Kidney epithelial cell (primary cell): ENCODE results near the gene DENND1C. TPM values are rescaled to one million over a fixed set of nuclear protein-coding genes. Genes with fewer than 3 reads are reported as not detected.

Experiments used
- DNase-seq: peaks from one replicate; pipeline ENCODE4 v3.0.0-alpha.2; 2010; ENCODE audit warnings: low read depth
- H3K27me3 ChIP-seq: 2 replicates; pipeline ENCODE4 v1.6.0; 2011; ENCODE audit warnings: low read length; ENCODE audit not compliant: control insufficient read depth, insufficient read depth
- H3K36me3 ChIP-seq: 2 replicates; pipeline ENCODE4 v1.5.1; 2011; ENCODE audit warnings: low read length; ENCODE audit not compliant: control insufficient read depth, insufficient read depth
- H3K4me3 ChIP-seq: 2 replicates; pipeline ENCODE4 v1.5.1; 2011; ENCODE audit warnings: low read depth, mild to moderate bottlenecking, control low read depth, low read length
- CTCF ChIP-seq: IDR thresholded peaks from 2 replicates; pipeline ENCODE4 v1.5.1; 2011; ENCODE audit warnings: mild to moderate bottlenecking, moderate library complexity, low read length, control low read depth, inconsistent platforms; ENCODE audit not compliant: insufficient read depth, poor library complexity, severe bottlenecking
- total RNA-seq: library from RNA; depleted of rRNA; stranded (reverse); fragments of >200 nt; gene quantifications from 2 replicates; pipeline ENCODE4 v1.2.3, GENCODE V29; 2015

DENND1C gene
- total RNA-seq, 1 donor from 2014 or later, result 4.6 TPM

GRCh38 chr19:6455924-6456323 is 25.7 kb downstream of the DENND1C start:
- no peak for TF ChIP-seq CTCF
- no peaks in the 10 kb centered on the region for H3K27me3 ChIP-seq
- no peak for DNase-seq
- H3K4me3 ChIP-seq, result no peak overlapping the region
- H3K36me3 ChIP-seq, result peaks cover 2% of the 10 kb centered on the region

- H3K4me3 ChIP-seq, result no peak overlapping the region
- TF ChIP-seq CTCF, result no peak
- H3K27me3 ChIP-seq, result no peaks in the 10 kb centered on the region
- peaks cover 2% of the 10 kb centered on the region for H3K36me3 ChIP-seq
- DNase-seq, result no peak
Observed at GRCh38 chr19:6453951-6454565, 27.5 kb downstream of the DENND1C start.

- DNase-seq, result no peak
- Histone ChIP-seq H3K4me3 (no peak overlapping the region), H3K27me3 (no peaks in the 10 kb centered on the region), H3K36me3 (peaks cover 2% of the 10 kb centered on the region)
- no peak for TF ChIP-seq CTCF
Observed at GRCh38 chr19:6452899-6453298, 28.7 kb downstream of the DENND1C start.

DNA sequence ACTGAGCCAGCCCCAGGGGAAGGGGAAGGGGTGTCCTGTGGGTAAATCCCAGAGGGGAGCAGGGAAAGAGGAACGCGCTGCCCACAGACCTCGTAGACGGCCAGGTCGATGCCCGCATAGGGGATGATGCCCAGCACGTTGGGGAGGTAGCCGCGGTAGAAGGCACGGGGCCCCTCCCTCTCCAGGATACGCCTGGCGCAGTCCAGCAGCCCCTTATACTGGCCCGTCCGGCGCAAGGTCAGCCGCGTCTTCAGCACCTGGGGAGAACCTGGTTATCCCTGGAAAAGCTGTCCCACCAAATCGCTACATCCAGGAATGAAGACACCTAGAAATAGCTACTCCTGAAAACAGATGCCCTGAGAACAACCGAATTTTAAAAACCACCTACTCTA is 29.4 kb downstream of the DENND1C start:
- DNase-seq, result no peak
- Histone ChIP-seq H3K4me3 (no peak overlapping the region), H3K27me3 (no peaks in the 10 kb centered on the region), H3K36me3 (peaks cover 2% of the 10 kb centered on the region)
- no peak for TF ChIP-seq CTCF

DNA sequence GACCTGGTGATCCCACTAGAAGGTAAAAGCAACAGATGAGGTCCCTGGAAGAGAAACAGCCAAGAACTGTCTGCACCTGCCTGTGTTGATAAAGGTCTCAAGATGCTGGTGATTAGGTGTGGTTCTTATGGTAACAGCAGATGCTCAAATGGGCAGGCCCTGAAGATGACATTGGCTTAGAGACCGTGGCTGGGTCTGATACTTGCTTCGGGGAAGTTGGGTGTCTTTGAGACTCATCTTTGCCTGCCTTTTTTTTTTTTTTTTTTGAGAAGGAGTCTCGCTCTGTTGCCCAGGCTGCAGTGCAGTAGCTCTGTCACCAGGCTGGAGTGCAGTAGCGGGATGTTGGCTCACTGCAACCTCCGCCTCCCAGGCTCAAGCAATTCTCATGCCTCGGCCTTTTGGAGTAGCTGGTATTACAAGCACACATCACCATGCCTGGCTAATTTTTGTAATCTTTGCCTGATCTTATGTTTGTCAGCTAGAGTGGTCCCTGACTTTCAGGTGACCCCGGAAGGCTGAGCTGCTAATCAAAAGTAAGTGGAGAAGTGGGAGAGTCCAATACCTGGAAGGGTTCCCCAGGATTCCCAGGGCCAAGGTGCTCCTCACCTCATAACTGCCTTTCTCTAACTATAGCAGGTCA is 29.9 kb downstream of the DENND1C start:
- H3K4me3 ChIP-seq, result no peak overlapping the region
- TF ChIP-seq CTCF, result no peak
- DNase-seq, result no peak
- peaks cover 2% of the 10 kb centered on the region for H3K36me3 ChIP-seq
- H3K27me3 ChIP-seq, result no peaks in the 10 kb centered on the region

GRCh38 chr19:6450166-6450565 is 31.4 kb downstream of the DENND1C start:
- H3K27me3 ChIP-seq, result no peaks in the 10 kb centered on the region
- no peak for TF ChIP-seq CTCF
- H3K36me3 ChIP-seq, result peaks cover 2% of the 10 kb centered on the region
- DNase-seq, result no peak
- H3K4me3 ChIP-seq, result no peak overlapping the region
